GM19099 (cell line): ENCODE data around the gene CDC42EP3.

ENCODE experiments used
- POLR2A ChIP-seq: IDR thresholded peaks from 3 replicates; pipeline ENCODE4 v1.6.1; 2011; ENCODE audit warnings: low read depth; ENCODE audit not compliant: insufficient read length; ENCODE audit errors: extremely low read depth

The CDC42EP3 gene

DNA sequence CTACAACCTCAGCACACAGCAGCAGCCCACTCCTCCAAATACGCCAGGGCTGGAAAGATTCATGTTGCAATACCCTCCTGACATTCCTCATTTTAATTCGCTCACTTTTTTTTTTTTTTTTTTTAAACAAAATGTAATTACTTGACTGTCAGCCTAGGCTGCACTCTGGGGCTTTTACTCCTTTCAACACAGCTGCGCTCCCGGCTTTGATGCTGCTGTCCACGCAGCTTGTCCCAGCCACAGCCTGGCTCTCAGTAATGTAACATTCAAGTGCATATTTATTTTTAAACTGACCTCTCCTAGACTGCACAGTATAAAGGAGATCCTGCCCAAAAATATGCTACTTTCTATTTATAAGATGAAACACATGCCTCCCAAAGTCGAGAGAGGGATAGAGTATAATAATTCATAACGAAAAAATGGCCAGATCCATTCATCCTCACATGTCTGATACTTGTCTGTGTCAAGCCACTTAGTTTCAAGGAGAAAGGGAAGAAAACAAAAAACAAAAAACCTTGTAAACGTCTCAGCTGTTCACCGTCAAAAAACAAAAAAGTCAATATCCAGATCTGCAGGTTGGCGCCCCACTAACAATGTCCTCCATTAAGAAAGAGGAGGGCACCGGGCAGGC, 949 bp downstream of the CDC42EP3 start:
- TF ChIP-seq POLR2A = no peak

DNA sequence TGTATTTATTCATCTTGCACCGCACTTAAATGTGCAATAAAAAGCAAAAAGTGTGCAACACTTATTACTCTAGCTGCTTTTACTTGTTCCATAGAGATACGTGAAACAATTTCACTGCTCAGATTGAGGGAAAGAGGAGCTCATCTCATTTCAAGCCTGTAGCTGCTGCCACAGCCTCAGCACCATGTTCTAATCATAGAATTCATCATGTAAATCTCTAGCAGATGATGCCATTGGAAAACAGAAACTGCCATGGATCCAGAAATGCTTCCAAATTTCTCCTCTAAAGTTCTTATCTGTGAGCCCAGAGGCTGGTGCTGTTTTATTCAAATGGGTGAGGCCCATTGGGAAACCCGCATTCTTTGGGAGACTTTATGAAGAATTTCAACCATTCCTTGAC, 2.0 kb downstream of the CDC42EP3 start:
- no peak for TF ChIP-seq POLR2A

DNA sequence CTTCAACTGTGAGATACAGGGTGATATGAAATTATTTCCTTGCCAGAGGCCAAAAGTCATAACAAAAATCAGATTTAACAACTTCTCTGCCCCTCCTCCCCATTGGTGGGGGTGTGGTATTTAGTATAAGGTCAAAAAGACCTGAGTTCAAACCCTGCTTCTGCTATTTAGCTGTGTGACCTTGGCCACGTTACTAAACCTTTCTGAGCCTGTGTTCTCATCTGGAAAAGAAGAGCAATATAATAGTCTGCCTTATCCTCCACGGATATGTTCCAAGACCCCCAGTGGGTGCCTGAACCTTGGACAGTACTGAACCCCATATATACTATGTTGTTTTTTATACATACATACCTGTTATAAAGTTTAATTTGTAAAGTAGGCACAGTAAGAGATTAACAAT, 3.7 kb downstream of the CDC42EP3 start:
- TF ChIP-seq POLR2A = no peak

DNA sequence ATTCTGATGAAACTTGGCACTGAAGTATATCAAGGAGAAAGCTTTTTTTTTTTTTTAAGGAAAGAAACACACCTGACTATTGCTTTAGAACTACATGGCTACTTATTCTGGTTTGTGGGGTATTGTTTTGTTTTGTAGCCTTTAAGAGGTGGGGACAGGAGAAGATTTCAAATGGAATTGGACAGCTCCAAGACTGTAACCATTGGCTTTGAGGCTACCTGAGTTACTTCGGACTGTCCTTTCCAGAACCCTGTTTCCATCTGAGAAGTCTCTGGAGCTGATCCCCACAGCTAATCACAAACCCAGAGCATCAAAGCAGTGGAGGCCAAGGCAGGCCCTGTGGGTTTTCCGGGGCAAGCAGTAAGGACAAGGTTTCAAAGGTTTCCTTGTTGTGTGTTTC, 4.7 kb downstream of the CDC42EP3 start:
- TF ChIP-seq POLR2A = no peak

DNA sequence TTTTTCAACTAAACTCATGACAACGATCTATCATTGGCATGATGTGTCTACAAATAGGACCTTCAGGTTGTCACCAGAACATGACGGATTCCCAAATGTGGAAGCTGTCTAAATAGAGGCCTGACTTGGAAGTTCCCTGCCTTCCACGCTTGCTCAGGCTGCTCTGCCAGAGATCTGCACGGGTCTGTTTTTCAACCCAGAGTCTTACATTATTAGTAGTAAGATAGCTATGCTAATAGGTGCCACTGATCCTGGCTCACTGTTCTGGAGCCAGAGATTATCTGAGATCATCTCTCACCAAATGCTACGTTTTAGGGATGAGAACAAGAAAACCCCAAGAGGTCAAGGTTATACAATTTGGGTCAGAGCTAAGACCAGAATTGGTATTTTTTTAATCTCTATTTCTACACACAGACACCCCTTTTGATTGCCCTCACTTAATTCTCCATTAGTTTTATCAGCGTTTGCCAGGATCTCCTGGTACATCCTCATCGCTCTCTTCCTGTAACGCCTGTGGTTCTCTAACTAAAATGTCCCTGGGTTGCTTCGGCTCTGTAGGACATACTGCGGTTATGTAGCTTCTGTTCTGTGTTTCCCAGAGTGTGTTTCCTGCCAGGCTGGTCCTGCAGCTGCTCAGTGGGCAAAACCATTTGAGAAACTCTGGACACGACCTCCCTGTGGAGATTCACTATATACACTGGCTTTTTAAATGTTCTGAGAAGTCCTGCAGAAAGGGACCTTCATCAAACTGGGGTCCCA, 5.7 kb downstream of the CDC42EP3 start:
- no peak for TF ChIP-seq POLR2A

- TF ChIP-seq POLR2A = no peak
Measured at GRCh38 chr2:37665043-37665442, 6.4 kb downstream of the CDC42EP3 start.

- no peak for TF ChIP-seq POLR2A
Measured at GRCh38 chr2:37664231-37664643, 7.2 kb downstream of the CDC42EP3 start.

- no peak for TF ChIP-seq POLR2A
Measured at GRCh38 chr2:37663390-37663789, 8.1 kb downstream of the CDC42EP3 start.

- no peak for TF ChIP-seq POLR2A
Measured at GRCh38 chr2:37659723-37660122, 11.7 kb downstream of the CDC42EP3 start.

GRCh38 chr2:37658682-37659081, 12.8 kb downstream of the CDC42EP3 start:
- TF ChIP-seq POLR2A = no peak

GRCh38 chr2:37657471-37657870, 14.0 kb downstream of the CDC42EP3 start:
- no peak for TF ChIP-seq POLR2A

DNA sequence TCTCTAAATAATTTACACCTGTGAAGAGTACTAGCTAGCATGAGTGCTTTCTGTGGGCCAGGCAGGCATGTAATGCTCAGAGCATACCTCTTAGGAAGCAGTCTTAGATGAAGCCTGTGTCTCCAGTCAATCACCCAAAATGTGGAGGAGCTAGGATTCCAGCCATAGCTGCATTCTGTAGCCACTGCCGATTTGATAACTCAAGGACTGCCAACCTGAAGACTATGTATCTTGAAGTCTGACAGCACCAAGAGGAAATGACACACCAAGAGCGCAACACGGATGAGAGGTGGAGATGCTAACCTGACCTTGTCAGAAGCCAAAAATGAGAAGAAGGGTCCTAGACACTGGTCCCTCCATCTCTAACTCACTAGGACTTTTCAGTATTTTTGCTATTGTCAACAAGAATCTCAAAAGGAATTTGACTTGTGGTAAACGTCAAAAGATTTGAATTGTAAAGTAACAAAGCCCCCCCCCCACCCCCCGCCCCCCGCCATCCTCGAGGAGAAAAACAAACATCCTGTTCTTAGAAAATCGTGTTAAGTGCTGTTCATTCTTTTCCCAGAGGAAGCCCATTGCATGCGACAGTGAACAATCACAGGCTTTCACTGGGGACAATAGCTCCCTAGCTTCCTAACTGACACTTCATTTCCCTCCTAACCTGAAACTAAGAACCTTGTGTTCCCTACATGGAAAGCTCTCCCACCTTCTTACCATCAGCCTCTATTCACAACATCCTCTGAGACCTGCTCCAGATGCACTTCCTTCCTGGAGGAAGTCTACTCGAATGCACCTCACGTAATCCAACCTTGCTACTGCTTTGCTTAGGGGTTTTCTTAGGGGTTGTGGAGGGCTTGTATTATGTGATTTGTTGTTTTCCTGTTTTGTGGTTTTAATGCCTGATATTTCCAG, 14.7 kb downstream of the CDC42EP3 start:
- TF ChIP-seq POLR2A = peak; percentile 30

DNA sequence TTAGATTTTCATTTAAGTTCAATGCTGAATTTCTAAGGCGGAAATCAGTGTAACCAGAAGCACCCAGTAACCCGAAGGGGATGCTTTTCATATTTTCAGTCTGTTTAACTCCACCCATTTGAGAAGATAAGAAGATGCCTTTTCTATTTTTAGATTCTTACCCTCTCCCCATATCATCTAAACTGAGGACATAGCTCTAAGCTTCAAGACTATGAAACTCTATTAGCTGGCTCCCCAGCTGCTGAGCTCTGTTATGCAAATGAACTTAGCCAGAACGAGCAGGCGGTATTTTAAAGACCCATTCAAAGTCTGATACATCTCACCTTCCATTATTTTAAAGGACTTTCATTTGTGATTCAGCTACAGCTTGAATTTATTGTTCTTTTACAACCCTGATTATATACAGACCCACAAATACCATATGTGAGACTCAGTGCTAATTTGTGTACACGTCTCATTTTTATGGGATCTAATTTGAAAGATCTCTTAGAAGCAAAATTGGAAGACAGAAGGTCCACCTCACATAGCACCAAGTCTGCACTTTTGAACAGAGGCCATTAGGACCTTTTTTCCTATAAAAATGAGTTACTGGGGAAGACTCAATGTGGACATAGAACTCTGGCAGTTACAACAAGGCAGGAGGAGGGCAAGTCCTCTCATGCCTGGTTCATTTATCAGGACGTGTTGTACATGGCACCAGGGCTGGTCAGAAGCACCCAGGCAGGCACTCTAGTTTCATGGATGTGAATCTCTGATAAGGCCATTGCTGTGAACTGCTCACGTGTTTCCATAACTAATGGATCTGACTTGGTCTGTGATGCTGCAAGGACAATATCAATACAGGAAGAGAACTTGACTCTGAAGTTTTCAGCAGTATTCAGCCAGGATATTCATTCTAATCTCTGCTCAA, 16.3 kb downstream of the CDC42EP3 start:
- TF ChIP-seq POLR2A = no peak

DNA sequence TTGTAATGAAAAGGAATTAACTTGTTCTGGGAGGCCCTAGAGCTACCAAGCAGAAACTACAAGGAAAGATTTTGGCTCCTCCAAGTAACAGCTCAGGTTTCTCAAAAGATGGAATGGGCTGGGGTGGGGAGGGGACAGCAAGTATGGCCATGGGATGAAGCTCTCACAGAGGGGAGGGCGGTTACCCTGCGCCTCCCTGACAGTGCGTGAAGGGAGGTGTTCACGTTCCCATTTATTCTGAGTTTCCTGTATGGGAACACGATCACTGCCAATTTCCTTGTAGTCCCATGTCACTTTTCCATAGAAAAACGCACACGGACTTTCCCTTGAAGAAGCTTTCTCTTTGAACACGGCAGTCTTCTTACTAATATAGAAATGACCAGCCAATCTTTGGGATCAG, 17.0 kb downstream of the CDC42EP3 start:
- no peak for TF ChIP-seq POLR2A
